GM12874 (cell line): ENCODE data around the gene COG5.

Source experiments
- TF ChIP-seq, protein P1 (sequence below): IDR thresholded peaks from 2 replicates; pipeline ENCODE4 v1.5.1; 2011; ENCODE audit warnings: low read depth, mild to moderate bottlenecking, control low read depth, low read length, moderate library complexity; ENCODE audit not compliant: insufficient read depth

The COG5 gene

DNA sequence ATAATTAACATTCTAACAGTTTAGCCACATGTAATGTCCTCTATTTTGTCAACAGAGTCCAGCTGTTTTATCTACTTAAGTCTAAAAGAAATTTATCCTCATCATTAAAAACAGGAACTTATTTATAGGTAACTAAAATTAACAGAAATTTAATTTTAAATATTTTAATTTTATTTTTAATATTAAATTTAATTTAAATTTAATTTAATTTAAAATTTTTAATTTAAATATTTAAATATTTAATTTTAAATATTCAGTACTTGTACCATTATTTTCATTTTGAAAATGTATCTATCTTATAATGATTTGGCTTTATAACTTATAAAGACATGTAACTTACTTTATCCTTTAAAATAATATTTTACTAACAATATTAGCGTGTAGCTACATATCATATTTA lies 94.9 kb downstream of the COG5 start:
- TF ChIP-seq, protein P1, sequence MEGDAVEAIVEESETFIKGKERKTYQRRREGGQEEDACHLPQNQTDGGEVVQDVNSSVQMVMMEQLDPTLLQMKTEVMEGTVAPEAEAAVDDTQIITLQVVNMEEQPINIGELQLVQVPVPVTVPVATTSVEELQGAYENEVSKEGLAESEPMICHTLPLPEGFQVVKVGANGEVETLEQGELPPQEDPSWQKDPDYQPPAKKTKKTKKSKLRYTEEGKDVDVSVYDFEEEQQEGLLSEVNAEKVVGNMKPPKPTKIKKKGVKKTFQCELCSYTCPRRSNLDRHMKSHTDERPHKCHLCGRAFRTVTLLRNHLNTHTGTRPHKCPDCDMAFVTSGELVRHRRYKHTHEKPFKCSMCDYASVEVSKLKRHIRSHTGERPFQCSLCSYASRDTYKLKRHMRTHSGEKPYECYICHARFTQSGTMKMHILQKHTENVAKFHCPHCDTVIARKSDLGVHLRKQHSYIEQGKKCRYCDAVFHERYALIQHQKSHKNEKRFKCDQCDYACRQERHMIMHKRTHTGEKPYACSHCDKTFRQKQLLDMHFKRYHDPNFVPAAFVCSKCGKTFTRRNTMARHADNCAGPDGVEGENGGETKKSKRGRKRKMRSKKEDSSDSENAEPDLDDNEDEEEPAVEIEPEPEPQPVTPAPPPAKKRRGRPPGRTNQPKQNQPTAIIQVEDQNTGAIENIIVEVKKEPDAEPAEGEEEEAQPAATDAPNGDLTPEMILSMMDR = no peak

DNA sequence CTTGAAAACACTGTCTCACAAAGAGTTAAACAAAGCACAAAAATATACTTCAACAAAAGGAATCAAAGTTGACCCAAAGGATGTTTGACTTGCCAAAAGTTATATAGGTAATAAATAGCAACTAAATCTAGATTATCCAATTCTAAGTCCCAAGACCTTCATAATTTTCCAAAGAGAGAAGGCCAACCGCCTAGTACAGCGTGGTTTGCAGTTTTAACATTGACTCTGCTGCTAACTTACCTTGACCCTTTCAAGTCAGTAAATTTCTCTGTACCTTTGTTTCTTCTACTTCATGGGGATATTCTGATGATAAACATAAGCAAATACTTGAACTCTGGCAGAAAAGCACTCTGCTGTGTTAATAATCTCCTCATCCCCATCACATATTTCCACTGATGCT lies 95.7 kb downstream of the COG5 start:
- TF ChIP-seq, protein P1 = no peak

- TF ChIP-seq, protein P1 = no peak
Measured at GRCh38 chr7:107464666-107465226, 99.0 kb downstream of the COG5 start.

DNA sequence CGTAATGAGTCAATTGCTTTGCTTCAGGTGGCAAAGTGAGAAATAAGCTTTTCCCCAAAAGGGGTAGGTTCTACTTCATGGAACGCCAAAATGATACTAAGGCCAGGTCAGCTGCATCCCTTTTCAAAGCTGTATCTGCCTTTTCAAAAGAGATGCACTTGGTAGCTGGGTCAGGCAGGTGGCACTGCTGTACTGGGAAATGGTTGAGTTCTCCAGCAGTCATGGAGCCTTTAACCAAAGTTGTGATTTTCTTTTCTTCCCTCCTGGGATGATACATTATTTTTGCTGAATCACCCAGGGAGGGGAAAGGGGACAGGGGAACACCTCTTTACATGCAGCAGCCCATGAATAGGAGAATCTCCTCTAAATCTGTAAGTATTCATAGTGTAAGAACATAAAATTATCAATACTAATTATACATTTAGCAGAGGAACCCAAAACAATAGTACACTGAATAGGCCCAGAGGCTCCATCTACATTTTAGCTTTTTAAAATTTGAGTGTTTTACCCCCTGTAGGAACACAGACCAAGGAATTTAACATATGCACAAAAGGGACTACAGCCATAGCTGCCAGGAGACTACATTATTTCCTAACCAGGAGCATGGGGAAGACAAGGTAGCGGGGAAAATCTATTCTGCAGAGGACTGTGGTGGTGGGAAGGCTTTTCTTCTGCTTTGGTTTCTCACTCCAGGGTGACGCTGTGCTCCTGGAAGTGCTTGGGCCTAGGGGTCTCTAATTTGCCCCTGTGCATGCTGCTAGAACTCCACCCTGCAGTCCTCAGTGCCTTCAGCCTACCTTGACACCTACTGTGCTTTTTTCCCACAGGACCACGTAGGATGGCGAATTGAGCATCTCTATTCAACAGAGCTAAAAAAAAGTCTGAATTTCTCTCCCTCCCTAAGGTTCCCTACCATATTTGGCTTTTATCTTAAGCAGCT lies 100.3 kb downstream of the COG5 start:
- TF ChIP-seq, protein P1 = peak; percentile 58; the same call in 1 of the 2 replicates

- TF ChIP-seq, protein P1 = no peak
Measured at GRCh38 chr7:107461938-107462533, 101.7 kb downstream of the COG5 start.

GRCh38 chr7:107453388-107453787 lies 110.3 kb downstream of the COG5 start:
- TF ChIP-seq, protein P1 = no peak

- TF ChIP-seq, protein P1 = no peak
Measured at GRCh38 chr7:107450970-107451369, 112.8 kb downstream of the COG5 start.
